Skeletal muscle satellite cell (primary cell): ENCODE data around the gene HOXC6.

Experiments
- H3K27me3 ChIP-seq: 2 replicates; pipeline ENCODE4 v1.7.0; 2013; ENCODE audit warnings: low read length; ENCODE audit not compliant: control insufficient read depth, insufficient read depth
- H3K36me3 ChIP-seq: 2 replicates; pipeline ENCODE4 v1.7.0; 2013; ENCODE audit warnings: mild to moderate bottlenecking, control low read depth, low read length; ENCODE audit not compliant: insufficient read depth
- H3K4me1 ChIP-seq: 2 replicates; pipeline ENCODE4 v1.7.0; 2013; ENCODE audit warnings: low read length; ENCODE audit not compliant: control insufficient read depth, insufficient read depth
- H3K4me2 ChIP-seq: 2 replicates; pipeline ENCODE4 v1.7.0; 2013; ENCODE audit warnings: mild to moderate bottlenecking, low read length
- H3K4me3 ChIP-seq: 2 replicates; pipeline ENCODE4 v1.7.0; 2013; ENCODE audit warnings: low read length
- H3K9ac ChIP-seq: 2 replicates; pipeline ENCODE4 v1.7.0; 2013; ENCODE audit warnings: mild to moderate bottlenecking, low read depth, low read length, moderate library complexity
- H3K9me3 ChIP-seq: replicated peaks from 2 replicates; pipeline ENCODE4 v1.7.0; 2013; ENCODE audit warnings: mild to moderate bottlenecking, control low read depth, low read length

Gene HOXC6

DNA sequence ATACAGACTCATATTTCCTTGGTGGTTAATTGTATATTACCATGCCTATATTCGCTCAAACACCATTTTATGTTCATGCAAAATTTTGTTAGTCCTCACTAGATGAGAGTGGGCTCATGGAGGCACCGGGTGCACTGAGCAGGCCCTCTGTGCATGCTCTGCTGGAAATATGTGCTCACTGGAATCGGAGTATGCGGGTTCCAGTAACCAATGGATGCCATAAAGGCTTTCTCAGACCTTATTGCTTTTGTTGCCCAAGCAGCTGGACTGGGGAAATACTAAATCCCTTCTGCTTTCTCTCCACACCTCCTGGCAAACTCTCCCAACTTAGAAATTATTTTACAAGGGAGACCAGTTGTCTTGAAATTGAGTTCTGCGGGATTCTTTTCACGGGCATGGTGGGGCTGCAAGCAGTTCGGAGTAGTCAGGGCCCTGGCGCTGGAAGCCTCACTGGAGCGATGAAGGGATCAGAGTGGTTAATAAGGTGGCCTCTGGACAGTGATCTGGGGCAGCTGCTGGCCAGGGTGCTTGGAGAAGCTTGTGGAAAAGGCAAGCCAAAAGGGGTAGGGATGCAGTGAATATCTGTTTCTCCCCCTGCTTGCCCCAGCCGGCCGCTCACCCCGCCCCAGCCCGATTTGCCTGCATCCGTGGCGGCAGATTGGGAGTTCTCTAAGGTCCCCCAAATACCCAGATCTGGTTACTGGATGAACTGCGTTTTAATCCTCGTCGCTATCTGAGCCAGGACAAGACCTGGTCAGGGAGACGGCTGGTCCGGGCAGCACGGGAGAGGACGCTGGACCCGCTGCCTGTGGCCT is 7.4 kb upstream of the HOXC6 start:
- H3K4me2 ChIP-seq, result peak overlapping the region; percentile 94
- no peaks in the 10 kb centered on the region for H3K9me3 ChIP-seq
- no peaks in the 10 kb centered on the region for H3K27me3 ChIP-seq
- no peaks in the 10 kb centered on the region for H3K36me3 ChIP-seq
- peak overlapping the region; percentile 86 for H3K4me3 ChIP-seq
- peak overlapping the region; percentile 96 for H3K9ac ChIP-seq
- H3K4me1 ChIP-seq, result peaks cover 65% of the 10 kb centered on the region

DNA sequence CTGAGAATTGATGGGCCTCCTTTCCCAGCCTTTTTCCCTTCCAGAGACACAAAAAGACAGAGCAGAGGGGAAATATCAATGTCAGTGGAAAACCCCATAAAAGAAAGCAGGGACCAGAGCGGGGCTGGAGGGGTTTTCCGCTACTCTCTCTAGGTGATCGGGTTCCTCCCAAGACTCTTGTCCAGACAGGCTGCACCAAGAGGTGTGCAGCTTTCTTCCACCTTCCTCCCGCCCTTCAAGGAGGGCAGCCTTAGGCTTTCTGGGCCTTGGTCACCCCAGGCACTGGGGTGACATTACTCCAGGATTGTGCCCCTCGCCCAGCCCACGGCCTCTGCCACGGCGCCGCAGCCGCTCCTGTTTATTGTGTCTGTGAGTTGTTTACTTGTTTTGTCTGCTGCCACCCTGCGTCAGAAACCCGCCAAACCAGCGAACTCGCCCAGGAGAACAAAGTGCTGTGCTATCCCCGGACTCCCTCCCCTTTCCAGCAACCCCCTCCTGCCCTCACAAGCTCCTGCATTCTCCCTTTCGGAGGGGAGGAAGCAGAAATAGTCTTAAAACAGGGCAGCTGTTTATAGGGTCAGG is 6.7 kb upstream of the HOXC6 start:
- no peaks in the 10 kb centered on the region for H3K36me3 ChIP-seq
- H3K4me3 ChIP-seq, result peak overlapping the region; percentile 86
- H3K4me1 ChIP-seq, result peaks cover 68% of the 10 kb centered on the region
- H3K9me3 ChIP-seq, result no peaks in the 10 kb centered on the region
- H3K9ac ChIP-seq, result peak overlapping the region; percentile 96
- peak overlapping the region; percentile 94 for H3K4me2 ChIP-seq
- no peaks in the 10 kb centered on the region for H3K27me3 ChIP-seq

DNA sequence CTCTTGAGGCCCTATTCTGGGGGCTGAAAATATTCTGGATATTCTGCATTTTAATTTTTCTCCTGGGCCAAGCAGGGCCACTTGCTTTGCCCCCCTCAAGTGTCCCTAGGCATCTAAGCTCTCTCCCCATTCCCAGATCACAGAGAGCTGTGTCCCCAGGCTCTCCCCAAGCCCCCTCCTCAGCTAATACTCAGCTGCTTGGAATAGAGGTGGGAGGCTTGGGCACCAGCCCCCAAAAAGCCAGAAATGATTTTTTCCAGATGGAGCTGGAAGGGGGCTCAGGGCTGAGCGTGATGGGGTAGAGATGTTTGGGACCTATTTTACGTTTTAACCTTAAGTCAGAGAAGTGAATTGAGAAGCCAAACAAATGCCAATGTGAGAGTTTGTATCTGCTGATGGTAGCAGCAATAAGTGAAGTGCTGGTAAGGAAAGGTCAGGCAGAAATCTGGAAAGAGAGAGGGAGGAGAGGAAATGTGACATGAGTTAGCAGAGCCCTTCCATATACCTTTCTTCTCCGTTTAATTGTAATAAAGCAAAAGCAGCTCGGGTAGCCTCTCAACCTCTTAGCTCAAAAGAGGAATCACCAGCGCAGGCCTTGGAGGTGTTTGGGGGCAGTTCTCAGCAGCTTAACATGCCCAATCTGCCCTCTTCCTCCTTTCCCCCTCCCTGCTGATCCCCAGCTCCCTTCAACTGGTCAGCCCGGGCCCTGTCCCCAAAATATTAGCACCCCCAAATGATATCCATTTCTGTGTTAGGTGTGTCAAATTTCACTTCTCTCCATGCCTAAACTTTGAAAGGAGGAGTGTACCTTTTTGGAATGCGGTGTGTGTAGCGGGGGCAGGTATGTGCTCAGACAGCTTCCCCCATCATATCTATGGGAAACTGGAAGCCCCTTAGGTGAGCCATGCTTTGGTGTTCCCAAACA is 5.0 kb upstream of the HOXC6 start:
- no peaks in the 10 kb centered on the region for H3K9me3 ChIP-seq
- H3K4me3 ChIP-seq, result peak overlapping the region; percentile 58
- H3K27me3 ChIP-seq, result no peaks in the 10 kb centered on the region
- H3K36me3 ChIP-seq, result peaks cover 3% of the 10 kb centered on the region
- H3K9ac ChIP-seq, result peak overlapping the region; percentile 96
- peaks cover 85% of the 10 kb centered on the region for H3K4me1 ChIP-seq
- peak overlapping the region; percentile 94 for H3K4me2 ChIP-seq

DNA sequence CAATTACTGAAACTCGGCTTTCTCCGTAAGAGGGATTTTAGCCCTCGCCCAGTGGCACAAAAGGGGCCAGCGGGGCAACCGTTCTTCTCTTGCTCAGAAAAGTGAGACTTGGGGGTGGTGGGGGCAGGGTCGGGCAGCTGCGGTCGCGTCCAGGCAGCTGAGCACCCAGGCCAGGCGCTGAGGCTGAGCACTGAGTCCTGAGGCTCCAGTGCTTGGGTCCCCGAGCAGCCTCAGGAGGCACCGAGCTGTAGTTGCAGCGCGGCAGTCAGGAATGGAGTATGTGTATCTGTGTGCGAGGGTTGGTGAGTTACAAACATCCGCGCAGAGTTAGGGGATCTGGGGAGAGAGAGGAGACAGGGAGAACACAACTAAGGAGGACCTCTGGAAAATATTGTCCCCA is 4.1 kb upstream of the HOXC6 start:
- H3K4me2 ChIP-seq, result peak overlapping the region; percentile 94
- peak overlapping the region; percentile 58 for H3K4me3 ChIP-seq
- peaks cover 10% of the 10 kb centered on the region for H3K36me3 ChIP-seq
- H3K27me3 ChIP-seq, result no peaks in the 10 kb centered on the region
- H3K9ac ChIP-seq, result peak overlapping the region; percentile 96
- H3K4me1 ChIP-seq, result peaks cover 94% of the 10 kb centered on the region
- no peaks in the 10 kb centered on the region for H3K9me3 ChIP-seq

DNA sequence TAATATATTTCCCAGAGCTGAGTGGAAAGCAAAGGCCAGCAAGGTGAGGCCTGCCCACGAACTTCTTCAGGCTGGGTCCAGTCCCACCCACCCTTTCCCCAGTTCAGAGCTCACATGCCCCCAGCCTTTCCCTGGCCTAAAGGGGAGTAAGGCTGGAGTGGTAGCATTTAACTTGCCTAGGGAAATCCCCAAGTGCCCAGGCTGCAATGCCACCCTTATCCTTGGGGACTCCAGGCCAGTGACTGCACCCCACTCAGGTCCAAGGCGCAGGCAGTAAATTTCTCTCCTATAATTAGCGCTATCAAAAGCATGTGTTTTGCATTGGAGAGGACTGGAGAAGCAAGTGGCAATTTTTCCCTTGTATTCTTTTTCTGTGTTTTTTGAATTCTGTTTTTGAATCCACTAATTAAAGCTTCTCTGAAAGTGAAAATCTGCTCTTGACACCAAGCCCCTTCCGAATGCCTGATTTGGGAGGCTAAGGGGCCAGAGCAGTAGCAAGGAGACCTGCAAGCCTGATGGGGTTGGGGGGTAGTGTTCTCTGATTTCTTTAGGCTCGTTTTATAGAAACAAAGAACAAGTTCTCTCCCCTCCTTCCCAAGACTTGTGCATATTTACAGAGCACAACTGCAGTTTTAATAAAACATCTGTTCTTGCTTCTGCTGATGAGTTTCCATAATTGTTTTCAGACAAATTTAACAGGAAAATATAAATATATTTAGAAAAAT is 3.5 kb upstream of the HOXC6 start:
- Histone ChIP-seq H3K36me3 (peaks cover 14% of the 10 kb centered on the region), H3K9me3 (no peaks in the 10 kb centered on the region), H3K4me3 (peak overlapping the region; percentile 58), H3K9ac (peak overlapping the region; percentile 96), H3K27me3 (no peaks in the 10 kb centered on the region), H3K4me1 (peaks cover 94% of the 10 kb centered on the region), H3K4me2 (peak overlapping the region; percentile 94)

DNA sequence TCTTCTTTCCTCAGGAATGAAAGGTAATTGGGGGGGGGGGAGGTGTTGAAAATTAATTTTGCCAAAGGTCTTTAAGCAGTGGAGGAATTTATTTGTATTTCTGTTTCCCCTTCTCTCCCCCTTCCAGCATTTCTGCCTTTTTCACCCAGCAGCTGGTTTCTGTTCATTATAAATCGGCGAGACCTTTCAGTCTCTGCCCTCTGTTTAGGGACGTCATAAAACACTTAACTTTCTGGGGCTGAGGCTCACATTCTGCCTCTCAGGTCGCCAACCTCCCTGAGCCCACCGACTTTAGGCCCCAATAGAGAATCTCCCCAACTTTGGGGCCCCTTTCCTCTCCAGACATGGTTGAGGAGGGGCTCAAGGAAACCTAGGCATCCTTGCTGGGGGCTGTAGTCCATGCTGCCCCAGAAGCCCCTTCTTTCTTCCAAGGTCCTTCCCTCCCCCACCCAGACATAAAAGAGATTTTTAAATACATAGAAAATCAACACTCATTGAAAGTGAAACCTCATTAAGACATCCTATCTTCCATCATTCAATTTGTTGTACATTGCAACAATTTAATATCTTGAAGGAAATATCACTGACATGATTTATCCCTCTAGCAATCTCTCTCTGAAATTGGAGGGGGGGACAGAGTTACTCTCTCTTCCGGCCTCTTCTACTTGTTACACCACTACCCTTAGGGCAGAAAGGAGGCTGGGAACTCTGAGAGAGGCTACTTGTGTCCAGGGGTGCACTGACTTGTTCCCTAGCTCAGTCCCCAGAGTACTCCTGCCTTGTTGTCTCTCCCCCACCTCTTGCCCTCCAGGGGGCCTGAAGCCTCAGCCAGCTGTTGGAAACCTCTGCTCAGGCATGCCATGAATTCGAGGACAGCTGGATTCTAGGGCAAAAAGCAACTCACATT is 2.5 kb upstream of the HOXC6 start:
- Histone ChIP-seq H3K27me3 (no peaks in the 10 kb centered on the region), H3K36me3 (peaks cover 21% of the 10 kb centered on the region), H3K4me3 (peak overlapping the region; percentile 58), H3K4me2 (peak overlapping the region; percentile 94), H3K9me3 (no peaks in the 10 kb centered on the region), H3K4me1 (peaks cover 83% of the 10 kb centered on the region), H3K9ac (peak overlapping the region; percentile 96)

DNA sequence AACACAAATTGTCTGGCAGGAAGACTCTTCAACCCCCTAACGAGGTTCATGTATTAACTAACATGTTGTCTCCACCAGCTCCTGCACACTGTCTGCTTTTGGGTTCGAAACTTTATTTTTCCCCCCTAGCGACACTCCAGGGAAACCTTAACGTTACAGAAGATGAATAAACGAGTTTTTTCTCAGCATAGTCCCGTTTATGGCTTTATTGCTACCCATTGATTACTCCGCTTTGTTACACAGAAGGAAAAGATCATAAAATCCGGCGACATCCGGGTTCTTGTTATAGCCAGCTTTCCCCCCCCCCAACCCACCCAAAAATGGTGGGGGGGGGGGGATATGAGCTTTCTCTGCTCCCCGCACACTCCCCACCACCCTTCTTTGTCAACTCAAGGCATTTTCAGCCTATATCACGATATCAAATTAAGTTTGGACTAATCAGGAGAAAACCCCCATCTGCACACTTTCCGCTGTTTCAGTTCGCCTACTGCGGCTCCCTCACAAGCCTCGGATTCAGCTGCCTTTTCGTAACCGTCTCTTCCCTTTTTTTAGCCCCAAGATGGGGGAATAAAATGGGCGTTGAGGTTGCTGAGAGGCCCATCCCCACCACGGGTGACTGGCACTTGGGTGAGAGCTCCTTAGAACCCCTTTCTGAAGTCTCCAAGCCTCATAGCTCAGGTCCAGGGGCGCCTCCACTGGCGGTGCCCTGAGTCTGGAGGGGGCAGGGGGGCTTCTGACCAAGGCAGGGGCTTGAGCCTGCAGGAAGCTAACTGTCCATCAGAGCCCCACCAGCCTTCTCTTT is 1.4 kb upstream of the HOXC6 start:
- Histone ChIP-seq H3K27me3 (no peaks in the 10 kb centered on the region), H3K9me3 (no peaks in the 10 kb centered on the region), H3K4me1 (peaks cover 73% of the 10 kb centered on the region), H3K9ac (peak overlapping the region; percentile 96), H3K36me3 (peaks cover 31% of the 10 kb centered on the region), H3K4me3 (peak overlapping the region; percentile 58), H3K4me2 (peak overlapping the region; percentile 94)

DNA sequence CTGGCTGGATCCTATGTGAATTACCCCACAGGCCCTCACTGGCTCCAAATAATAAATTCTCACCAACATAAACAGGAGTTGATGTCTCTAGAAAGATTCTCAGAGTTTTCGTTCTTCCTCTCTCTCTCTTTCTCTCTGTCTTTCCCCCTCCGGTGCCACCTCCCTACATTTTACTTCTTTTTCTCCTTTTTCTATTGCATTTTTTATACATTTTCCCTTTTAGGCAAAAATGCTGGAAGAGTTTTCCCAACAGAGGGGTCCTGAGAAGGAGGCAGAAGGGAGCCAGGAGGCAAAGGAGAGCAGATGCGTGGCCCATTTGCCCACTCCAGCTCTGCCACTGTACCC is 826 bp upstream of the HOXC6 start:
- Histone ChIP-seq H3K4me3 (peak overlapping the region; percentile 58), H3K9ac (peak overlapping the region; percentile 96), H3K4me1 (peaks cover 67% of the 10 kb centered on the region), H3K27me3 (no peaks in the 10 kb centered on the region), H3K36me3 (peaks cover 35% of the 10 kb centered on the region), H3K9me3 (no peaks in the 10 kb centered on the region), H3K4me2 (peak overlapping the region; percentile 94)

DNA sequence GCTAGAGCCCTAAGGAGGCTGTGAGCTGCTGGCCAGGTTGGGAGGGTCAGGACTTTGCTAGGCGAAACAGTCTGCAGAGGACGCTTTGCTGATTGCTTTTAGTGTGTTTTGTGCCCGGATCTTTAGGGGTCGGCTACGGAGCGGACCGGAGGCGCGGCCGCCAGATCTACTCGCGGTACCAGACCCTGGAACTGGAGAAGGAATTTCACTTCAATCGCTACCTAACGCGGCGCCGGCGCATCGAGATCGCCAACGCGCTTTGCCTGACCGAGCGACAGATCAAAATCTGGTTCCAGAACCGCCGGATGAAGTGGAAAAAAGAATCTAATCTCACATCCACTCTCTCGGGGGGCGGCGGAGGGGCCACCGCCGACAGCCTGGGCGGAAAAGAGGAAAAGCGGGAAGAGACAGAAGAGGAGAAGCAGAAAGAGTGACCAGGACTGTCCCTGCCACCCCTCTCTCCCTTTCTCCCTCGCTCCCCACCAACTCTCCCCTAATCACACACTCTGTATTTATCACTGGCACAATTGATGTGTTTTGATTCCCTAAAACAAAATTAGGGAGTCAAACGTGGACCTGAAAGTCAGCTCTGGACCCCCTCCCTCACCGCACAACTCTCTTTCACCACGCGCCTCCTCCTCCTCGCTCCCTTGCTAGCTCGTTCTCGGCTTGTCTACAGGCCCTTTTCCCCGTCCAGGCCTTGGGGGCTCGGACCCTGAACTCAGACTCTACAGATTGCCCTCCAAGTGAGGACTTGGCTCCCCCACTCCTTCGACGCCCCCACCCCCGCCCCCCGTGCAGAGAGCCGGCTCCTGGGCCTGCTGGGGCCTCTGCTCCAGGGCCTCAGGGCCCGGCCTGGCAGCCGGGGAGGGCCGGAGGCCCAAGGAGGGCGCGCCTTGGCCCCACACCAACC is 1.5 kb downstream of the HOXC6 start:
- Histone ChIP-seq H3K9ac (peak overlapping the region; percentile 64), H3K27me3 (no peaks in the 10 kb centered on the region), H3K4me1 (peaks cover 49% of the 10 kb centered on the region), H3K36me3 (peaks cover 35% of the 10 kb centered on the region), H3K4me3 (peak overlapping the region; percentile 29), H3K9me3 (no peaks in the 10 kb centered on the region), H3K4me2 (peak overlapping the region; percentile 94)
